Lower leg skin (tissue), 4 donors: ENCODE results near the gene NFIX. TPM values are rescaled to one million over a fixed set of nuclear protein-coding genes. Genes with fewer than 3 reads are reported as not detected.

Source experiments
- DNase-seq, 2 donors: peaks; one replicate each; pipeline ENCODE4 v3.0.0-alpha.2; 2019; ENCODE audit warnings: low spot score in 2 of 2
- H3K4me3 ChIP-seq: fragments of 200-600 bp; sonication (generic); 2 replicates; pipeline ENCODE4 v1.5.1; 2017; ENCODE audit warnings: mild to moderate bottlenecking, low read depth; ENCODE audit not compliant: poor library complexity, severe bottlenecking
- CTCF ChIP-seq, 3 donors: fragments of 450-650 bp; IDR thresholded peaks; one replicate each; pipeline ENCODE4 v1.5.1; 2016; ENCODE audit warnings: antibody characterized with exemption in 3 of 3, mild to moderate bottlenecking in 3 of 3, moderate library complexity in 2 of 3
- POLR2A ChIP-seq, 2 donors: fragments of 450-650 bp; IDR thresholded peaks; one replicate each; pipeline ENCODE4 v1.6.1; 2016 to 2017; ENCODE audit warnings: antibody characterized with exemption in 2 of 2, mild to moderate bottlenecking in 1 of 2, moderate library complexity in 1 of 2
- WGBS, 2 donors: methylation state at CpG; one replicate each; pipeline ENCODE4 v1.1.5; 2018; 5-methylcytosine and 5-hydroxymethylcytosine counted together
- intact Hi-C: fragments of 100-400 bp; cut with DNase I; formaldehyde crosslinking; loops from one replicate; pipeline ENCODE4 v1.15.0; 2023; ENCODE audit warnings: low total_unique reads
- total RNA-seq, 4 donors: library from RNA; depleted of rRNA; stranded (reverse); fragments of >200 nt; gene quantifications; one replicate each; pipeline ENCODE4 v1.1.0, GENCODE V29; 2016

The NFIX gene
- total RNA-seq, 4 donors from 2014 or later, result 119 to 177 (median 136) TPM

- intact Hi-C loops, result no loop called here
- TF ChIP-seq POLR2A (IDR thresholded peaks at IDR 0.05) (no peak), CTCF (IDR thresholded peaks at IDR 0.05) (no peak)
- DNase-seq, result peak in 1 of 2 donors; percentile 92
- WGBS, 2 donors, result 3 to 4% methylated on average over 23 of the region's 23 CpGs
- no peak overlapping the region for H3K4me3 ChIP-seq
Measured at GRCh38 chr19:13051557-13052165, 56.4 kb downstream of the NFIX start.

GRCh38 chr19:13052447-13053175 lies 57.3 kb downstream of the NFIX start:
- TF ChIP-seq POLR2A (IDR thresholded peaks at IDR 0.05), result no peak
- no peak for TF ChIP-seq CTCF (IDR thresholded peaks at IDR 0.05)
- WGBS, 2 donors, result 35 to 48% methylated on average over 12 of the region's 12 CpGs
- no peak overlapping the region for H3K4me3 ChIP-seq
- DNase-seq, result no peak
- intact Hi-C loops, result no loop called here

DNA sequence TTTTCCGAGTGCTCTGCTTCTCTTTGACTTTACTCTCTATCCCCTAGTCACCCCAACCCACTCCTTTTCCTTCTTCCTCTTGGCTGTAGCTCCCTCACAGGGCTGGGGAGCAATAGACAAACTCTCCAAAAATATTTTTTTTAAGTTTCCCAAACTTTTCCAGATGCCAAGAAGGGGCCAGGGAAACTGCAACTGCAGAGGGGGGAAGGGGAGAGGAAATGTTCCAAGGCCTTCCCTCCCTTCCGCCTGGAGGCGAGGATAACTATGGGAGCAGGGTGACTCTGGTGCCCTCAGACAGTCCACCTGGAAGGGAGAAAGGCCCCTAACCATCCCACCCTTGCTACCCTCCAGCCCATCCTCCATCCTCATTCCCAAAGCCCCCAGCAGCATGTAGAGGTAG lies 58.0 kb downstream of the NFIX start:
- DNase-seq, result no peak
- 27 to 38% methylated on average over 3 of the region's 3 CpGs for WGBS, 2 donors
- intact Hi-C loops, result no loop called here
- TF ChIP-seq POLR2A (IDR thresholded peaks at IDR 0.05) (no peak), CTCF (IDR thresholded peaks at IDR 0.05) (no peak)
- H3K4me3 ChIP-seq, result no peak overlapping the region

DNA sequence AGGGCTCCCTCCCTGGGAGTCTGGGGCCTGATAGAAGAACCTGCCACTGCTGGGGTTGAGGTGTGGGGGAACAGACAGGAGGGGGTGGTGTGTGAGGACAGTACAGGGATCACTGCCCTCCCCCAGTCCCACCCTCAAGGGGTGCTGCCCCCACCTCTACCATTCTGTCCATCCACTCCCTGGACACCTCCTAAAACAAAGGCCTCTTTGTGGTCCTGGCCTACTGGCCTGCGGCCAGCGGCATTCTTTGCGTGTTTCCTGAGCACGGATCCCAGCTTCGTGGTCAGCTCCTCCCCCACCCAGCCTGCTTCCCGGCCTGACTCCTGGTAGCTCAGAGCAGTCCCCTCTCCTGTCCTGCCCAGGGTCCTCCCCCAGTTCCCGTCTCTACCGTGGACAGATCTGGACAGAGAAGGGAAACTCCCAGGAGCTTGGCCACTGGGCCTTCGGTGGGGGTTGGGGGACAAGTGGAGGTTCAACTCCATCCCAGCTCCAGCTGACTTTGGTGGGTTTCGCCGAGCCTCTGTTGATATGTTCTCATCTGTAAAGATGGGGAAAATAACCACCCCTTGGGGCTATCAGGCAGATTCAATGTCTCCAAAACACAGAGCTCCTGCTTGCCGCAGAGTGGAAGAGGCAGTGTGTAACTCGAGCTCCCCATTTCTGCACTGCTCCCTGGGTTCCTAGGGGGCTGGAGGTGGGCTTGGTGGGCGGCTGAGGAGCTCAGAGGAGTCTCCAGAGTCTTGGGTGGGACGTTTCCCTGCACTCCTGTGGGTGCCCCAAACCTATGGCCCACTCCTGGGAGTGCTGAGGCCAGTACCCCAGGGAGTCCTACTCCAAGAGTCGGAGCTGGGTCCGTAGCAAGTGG lies 58.7 kb downstream of the NFIX start:
- TF ChIP-seq CTCF (IDR thresholded peaks at IDR 0.05) (no peak), POLR2A (IDR thresholded peaks at IDR 0.05) (no peak)
- no peak overlapping the region for H3K4me3 ChIP-seq
- 16 to 24% methylated on average over 15 to 16 of the region's 17 CpGs for WGBS, 2 donors

GRCh38 chr19:13054626-13055212 lies 59.4 kb downstream of the NFIX start:
- intact Hi-C loops, result no loop called here
- no peak for TF ChIP-seq CTCF (IDR thresholded peaks at IDR 0.05)
- TF ChIP-seq POLR2A (IDR thresholded peaks at IDR 0.05), result no peak
- peak; percentile 73 to 92 for DNase-seq
- no peak overlapping the region for H3K4me3 ChIP-seq
- WGBS, 2 donors, result 16 to 30% methylated on average over 11 of the region's 11 CpGs

More for the DNA sequence above, 58.7 kb downstream of the NFIX start:
- intact Hi-C loops, result no loop called here
- DNase-seq, result peak; percentile 69 to 97
